H9 (cell line): Measurements from ENCODE around the gene MRPL37. TPM values are rescaled to one million over a fixed set of nuclear protein-coding genes. Genes with fewer than 3 reads are reported as not detected.

Source experiments
- DNase-seq: peaks from one replicate; pipeline ENCODE4 v3.0.0-alpha.2; 2017
- H2AFZ ChIP-seq: one replicate; pipeline ENCODE4 v1.6.1; 2013; ENCODE audit warnings: mild to moderate bottlenecking, low read length, control low read depth, moderate library complexity
- H2AK5ac ChIP-seq: 2 replicates; pipeline ENCODE4 v1.6.1; 2013; ENCODE audit warnings: low read length, control low read depth, mixed read lengths; ENCODE audit not compliant: insufficient read length
- H2BK120ac ChIP-seq: one replicate; pipeline ENCODE4 v1.6.1; 2013; ENCODE audit warnings: low read depth, mild to moderate bottlenecking, low read length, control low read depth, inconsistent platforms; ENCODE audit not compliant: poor library complexity, severe bottlenecking
- H2BK12ac ChIP-seq: 2 replicates; pipeline ENCODE4 v1.6.1; 2013; ENCODE audit warnings: low read length, control low read depth, mixed read lengths, low read depth; ENCODE audit not compliant: insufficient read length
- H2BK15ac ChIP-seq: 2 replicates; pipeline ENCODE4 v1.6.1; 2013; ENCODE audit warnings: low read depth, low read length, control low read depth
- H2BK20ac ChIP-seq: one replicate; pipeline ENCODE4 v1.6.1; 2013; ENCODE audit warnings: low read depth, mild to moderate bottlenecking, low read length, control low read depth, inconsistent platforms; ENCODE audit not compliant: poor library complexity, severe bottlenecking
- H2BK5ac ChIP-seq: 2 replicates; pipeline ENCODE4 v1.6.1; 2013; ENCODE audit warnings: low read length, control low read depth, mixed read lengths; ENCODE audit not compliant: insufficient read length
- H3K14ac ChIP-seq: 2 replicates; pipeline ENCODE4 v1.6.1; 2013; ENCODE audit warnings: low read length, control low read depth; ENCODE audit not compliant: insufficient read depth
- H3K18ac ChIP-seq: 2 replicates; pipeline ENCODE4 v1.6.1; 2013; ENCODE audit warnings: low read depth, mild to moderate bottlenecking, mixed read lengths, low read length, control low read depth; ENCODE audit not compliant: insufficient read length
- H3K23ac ChIP-seq: 2 replicates; pipeline ENCODE4 v1.6.1; 2013; ENCODE audit warnings: low read length, control low read depth, mixed read lengths, low read depth; ENCODE audit not compliant: insufficient read length
- H3K23me2 ChIP-seq: 2 replicates; pipeline ENCODE4 v1.6.1; 2013; ENCODE audit warnings: low read depth, mild to moderate bottlenecking, mixed read lengths, low read length, control low read depth; ENCODE audit not compliant: insufficient read length, poor library complexity, severe bottlenecking
- H3K27ac ChIP-seq: 2 replicates; pipeline ENCODE4 v1.5.1; 2013; ENCODE audit warnings: low read length, control low read depth, mixed read lengths, low read depth; ENCODE audit not compliant: insufficient read length
- H3K27me3 ChIP-seq: 2 replicates; pipeline ENCODE4 v1.6.1; 2013; ENCODE audit warnings: low read length, control low read depth, inconsistent platforms; ENCODE audit not compliant: insufficient read depth
- H3K4ac ChIP-seq: 2 replicates; pipeline ENCODE4 v1.6.1; 2013; ENCODE audit warnings: low read depth, mild to moderate bottlenecking, control low read depth, inconsistent platforms, low read length, moderate library complexity
- H3K4me1 ChIP-seq: 2 replicates; pipeline ENCODE4 v1.6.1; 2013; ENCODE audit warnings: low read length, control low read depth, inconsistent platforms; ENCODE audit not compliant: insufficient read depth
- H3K4me2 ChIP-seq: 2 replicates; pipeline ENCODE4 v1.6.1; 2013; ENCODE audit warnings: low read length, control low read depth, mixed read lengths; ENCODE audit not compliant: insufficient read length, insufficient read depth
- H3K56ac ChIP-seq: 2 replicates; pipeline ENCODE4 v1.6.1; 2013; ENCODE audit warnings: low read depth, mild to moderate bottlenecking, mixed read lengths, low read length, control low read depth; ENCODE audit not compliant: insufficient read length
- H3K79me1 ChIP-seq: 2 replicates; pipeline ENCODE4 v1.6.1; 2013; ENCODE audit warnings: low read depth, mild to moderate bottlenecking, moderate library complexity, low read length, control low read depth, inconsistent platforms; ENCODE audit not compliant: insufficient read depth, poor library complexity, severe bottlenecking
- H3K79me2 ChIP-seq: 2 replicates; pipeline ENCODE4 v1.6.1; 2013; ENCODE audit warnings: low read length, control low read depth, inconsistent platforms; ENCODE audit not compliant: insufficient read depth
- H3K9ac ChIP-seq: 2 replicates; pipeline ENCODE4 v1.6.1; 2013; ENCODE audit warnings: low read length, control low read depth, mixed read lengths; ENCODE audit not compliant: insufficient read length; ENCODE audit errors: extremely low read depth
- H3K9me3 ChIP-seq: one replicate; pipeline ENCODE4 v1.6.1; 2013; ENCODE audit warnings: low read depth, low read length, inconsistent platforms; ENCODE audit not compliant: control insufficient read depth
- H3T11ph ChIP-seq: one replicate; pipeline ENCODE4 v1.6.1; 2013; ENCODE audit warnings: mild to moderate bottlenecking, low read length, control low read depth, inconsistent platforms
- H4K20me1 ChIP-seq: one replicate; pipeline ENCODE4 v1.6.1; 2013; ENCODE audit not compliant: control insufficient read depth, insufficient read length, insufficient read depth
- H4K5ac ChIP-seq: 2 replicates; pipeline ENCODE4 v1.6.1; 2013; ENCODE audit warnings: low read depth, mild to moderate bottlenecking, mixed read lengths, low read length, control low read depth; ENCODE audit not compliant: insufficient read length
- H4K8ac ChIP-seq: replicated peaks from 2 replicates; pipeline ENCODE4 v1.6.1; 2013; ENCODE audit warnings: low read length, control low read depth, mixed read lengths, low read depth; ENCODE audit not compliant: insufficient read length
- H4K91ac ChIP-seq: 2 replicates; pipeline ENCODE4 v1.6.1; 2013; ENCODE audit warnings: low read depth, mild to moderate bottlenecking, moderate library complexity, mixed read lengths, low read length, control low read depth; ENCODE audit not compliant: insufficient read length
- H3K27ac Mint-ChIP-seq, 3 experiments: 2 replicates in 2 of 3; 3 replicates in 1 of 3; pipeline ENCODE4 v1.8.0; 2020 to 2021; ENCODE audit warnings: mixed read lengths in 3 of 3, mild to moderate bottlenecking in 1 of 3, moderate library complexity in 1 of 3
- H3K27me3 Mint-ChIP-seq: 2 replicates; pipeline ENCODE4 v1.8.0; 2021; ENCODE audit warnings: low read depth, mild to moderate bottlenecking, moderate library complexity, mixed read lengths
- H3K36me3 Mint-ChIP-seq, 3 experiments: 2 replicates in 2 of 3; 3 replicates in 1 of 3; pipeline ENCODE4 v1.8.0; 2020 to 2021; ENCODE audit warnings: low read depth in 3 of 3, mixed read lengths in 3 of 3; ENCODE audit not compliant: insufficient read depth in 1 of 3
- H3K4me1 Mint-ChIP-seq, 2 experiments: 2 replicates each; pipeline ENCODE4 v1.8.0; 2020; ENCODE audit warnings: mixed read lengths in 2 of 2
- H3K4me3 Mint-ChIP-seq, 2 experiments: 2 replicates in 1 of 2; 3 replicates in 1 of 2; pipeline ENCODE4 v1.8.0; 2020 to 2021; ENCODE audit warnings: mild to moderate bottlenecking in 2 of 2, mixed read lengths in 2 of 2, moderate library complexity in 1 of 2
- H3K9me3 Mint-ChIP-seq, 2 experiments: 2 replicates in 1 of 2; 3 replicates in 1 of 2; pipeline ENCODE4 v1.8.0; 2020; ENCODE audit warnings: mild to moderate bottlenecking in 2 of 2, mixed read lengths in 2 of 2, moderate library complexity in 1 of 2
- CTCF ChIP-seq: fragments of 200-600 bp; sonication (generic); conservative IDR thresholded peaks from 3 replicates; pipeline ENCODE4 v1.8.0; 2021; ENCODE audit warnings: antibody characterized with exemption, mild to moderate bottlenecking
- WGBS: extraction: QIAGEN DNeasy Blood & Tissue Kit; methylation state at CpG from one replicate; pipeline ENCODE4 v1.1.7; 2013; ENCODE audit warnings: missing lambda C conversion rate, low lambda C conversion rate, mixed read lengths; ENCODE audit not compliant: insufficient read length; ENCODE audit errors: extremely low coverage; 5-methylcytosine and 5-hydroxymethylcytosine counted together
- total RNA-seq: library from RNA; stranded (reverse); gene quantifications from 2 replicates; pipeline ENCODE4 v1.2.1, GENCODE V29; 2021

The MRPL37 gene
- total RNA-seq, 1 experiment from 2014 or later, result 123 TPM

GRCh38 chr1:54200519-54200997 is 591 bp downstream of the MRPL37 start:
- Histone ChIP-seq H2BK20ac (no peak overlapping the region), H3K9me3 (no peaks in the 10 kb centered on the region), H4K91ac (no peak overlapping the region), H3K27me3 (no peaks in the 10 kb centered on the region), H2AK5ac (no peak overlapping the region), H3K18ac (peak overlapping the region; percentile 81), H2BK15ac (no peak overlapping the region), H2BK120ac (no peak overlapping the region), H3K4ac (no peak overlapping the region; the same call in 1 of the 2 replicates), H4K5ac (no peak overlapping the region), H3K79me2 (peaks cover 13% of the 10 kb centered on the region; the same call in 1 of the 2 replicates), H4K8ac (no peak overlapping the region), H3K4me1 (peaks cover 3% of the 10 kb centered on the region; the same call in 1 of the 2 replicates), H3K23me2 (peaks cover 12% of the 10 kb centered on the region), H3K56ac (no peak overlapping the region), H2BK12ac (no peak overlapping the region), H4K20me1 (no peaks in the 10 kb centered on the region), H3T11ph (no peak overlapping the region), H3K9ac (peak overlapping the region; percentile 89), H3K4me2 (peak overlapping the region; percentile 92), H3K14ac (peak overlapping the region; percentile 77), H2BK5ac (no peak overlapping the region), H3K79me1 (peaks cover 5% of the 10 kb centered on the region), H2AFZ (no peak overlapping the region), H3K23ac (no peak overlapping the region), H3K27ac (no peak overlapping the region)
- H3K27me3 Mint-ChIP-seq, result peaks cover 3% of the 10 kb centered on the region; the same call in 1 of the 2 replicates
- DNase-seq, result no peak
- peaks cover 15 to 20% of the 10 kb centered on the region in 2 experiments for H3K4me1 Mint-ChIP-seq
- TF ChIP-seq CTCF, result no peak
- no CpG with 5 or more reads among the region's 15 CpGs for WGBS
- H3K36me3 Mint-ChIP-seq, result peaks cover 14 to 30% (median 24%) of the 10 kb centered on the region in 3 experiments; a peak in 6 of 7 replicates
- H3K9me3 Mint-ChIP-seq, result no peaks in the 10 kb centered on the region; a peak in 1 of 5 replicates
- H3K27ac Mint-ChIP-seq, result peak overlapping the region; percentile 44 to 99 (median 96); a peak in 5 of 7 replicates
- H3K4me3 Mint-ChIP-seq, result peak overlapping the region; percentile 97 to 98
